CD4-positive, alpha-beta T cell treated with Interleukin-6 at 100 ng/mL for 8 hours (primary cell): ENCODE data around the gene RRAS2.
"Not testable (repeated sequence)": the region's sequence is repeated elsewhere in the genome, so short reads cannot be mapped to it uniquely, and the experiment has no call there.

Experiments
- DNase-seq: peaks from one replicate; pipeline ENCODE4 v3.0.0-alpha.2; 2020; ENCODE audit warnings: mixed read lengths, low spot score

Gene RRAS2

GRCh38 chr11:14358729-14359439 lies at the start of gene RRAS2:
RRAS2 (minus strand) TSS chr11:14359183; CDS start chr11:14358870, 313 bp downstream.
- DNase-seq, result peak; percentile 77

GRCh38 chr11:14408612-14409011 lies 49.6 kb upstream of the RRAS2 start:
- DNase-seq, result no peak

DNA sequence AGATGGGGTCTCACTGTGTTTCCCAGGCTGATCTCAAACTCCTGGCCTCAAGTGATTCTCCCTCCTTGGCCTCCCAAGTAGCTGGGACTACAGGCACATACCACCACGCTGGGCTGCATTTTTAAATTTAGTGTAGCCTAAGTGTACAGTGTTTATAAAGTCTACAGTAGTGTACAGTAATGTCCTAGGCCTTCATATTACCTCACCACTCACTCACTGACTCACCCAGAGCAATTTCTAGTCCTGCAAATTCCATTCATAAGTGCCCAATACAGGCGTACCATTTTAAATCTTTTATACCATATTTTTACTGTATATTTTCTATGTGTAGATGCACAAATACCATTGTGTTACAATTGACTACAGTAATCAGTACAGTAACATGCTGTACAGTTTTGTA lies 47.1 kb upstream of the RRAS2 start:
- DNase-seq, result not testable (repeated sequence)

GRCh38 chr11:14403528-14403927 lies 44.5 kb upstream of the RRAS2 start:
- DNase-seq, result not testable (repeated sequence)

- DNase-seq, result no peak
Measured at GRCh38 chr11:14399087-14399486, 40.1 kb upstream of the RRAS2 start.

GRCh38 chr11:14396273-14396672 lies 37.3 kb upstream of the RRAS2 start:
- DNase-seq, result no peak

- DNase-seq, result no peak
Measured at GRCh38 chr11:14393889-14394288, 34.9 kb upstream of the RRAS2 start.

GRCh38 chr11:14393129-14393528 lies 34.1 kb upstream of the RRAS2 start:
- no peak for DNase-seq

- no peak for DNase-seq
Measured at GRCh38 chr11:14390669-14391068, 31.7 kb upstream of the RRAS2 start.

DNA sequence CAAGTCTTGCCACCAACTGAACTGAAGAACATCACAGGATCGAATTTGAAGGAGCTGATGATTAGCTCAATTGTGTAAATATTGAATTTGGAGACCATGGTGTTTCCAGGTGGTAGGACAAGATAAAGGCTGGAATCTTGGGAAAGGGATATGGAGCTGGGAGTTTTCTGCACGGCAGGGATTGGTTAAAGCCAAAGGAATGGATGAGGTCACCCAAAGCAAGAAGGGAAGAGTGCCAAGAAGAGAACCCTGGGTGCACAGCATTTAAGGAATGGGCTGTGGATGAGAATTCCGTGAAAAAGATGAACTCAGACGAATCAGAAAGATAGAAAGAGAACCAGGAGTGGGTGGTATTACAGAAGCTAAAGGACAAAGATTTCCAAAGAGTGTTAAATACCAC lies 29.4 kb upstream of the RRAS2 start:
- no peak for DNase-seq

DNA sequence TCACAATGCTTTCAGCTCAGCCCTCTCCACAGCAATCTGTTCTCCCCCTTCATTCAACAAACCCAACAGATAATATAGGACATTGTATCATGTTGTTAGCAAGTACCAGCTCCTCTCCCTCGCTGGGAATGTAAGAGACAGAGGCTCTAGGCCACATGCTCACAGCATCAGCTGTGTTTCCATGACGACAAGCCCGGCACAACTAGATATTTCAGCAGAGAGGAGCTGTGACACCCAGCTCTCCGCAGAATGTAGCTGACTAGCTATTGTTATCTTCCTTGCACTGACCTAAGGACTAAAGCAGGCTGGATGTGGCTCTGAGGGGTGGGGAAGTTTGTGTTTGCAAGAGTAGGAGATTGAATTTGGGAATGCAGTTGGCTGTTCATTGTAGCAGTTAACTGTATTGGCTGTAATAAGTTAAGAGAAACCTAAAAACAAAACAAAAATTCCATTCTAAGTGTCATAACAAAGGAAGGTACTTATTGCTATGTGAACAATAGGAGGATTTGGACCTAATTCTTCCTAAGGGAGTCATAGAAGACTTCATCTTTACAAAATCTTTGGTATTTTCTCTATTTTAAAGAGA lies 28.0 kb upstream of the RRAS2 start:
- DNase-seq, result no peak

- DNase-seq, result no peak
Measured at GRCh38 chr11:14386081-14386480, 27.1 kb upstream of the RRAS2 start.

DNA sequence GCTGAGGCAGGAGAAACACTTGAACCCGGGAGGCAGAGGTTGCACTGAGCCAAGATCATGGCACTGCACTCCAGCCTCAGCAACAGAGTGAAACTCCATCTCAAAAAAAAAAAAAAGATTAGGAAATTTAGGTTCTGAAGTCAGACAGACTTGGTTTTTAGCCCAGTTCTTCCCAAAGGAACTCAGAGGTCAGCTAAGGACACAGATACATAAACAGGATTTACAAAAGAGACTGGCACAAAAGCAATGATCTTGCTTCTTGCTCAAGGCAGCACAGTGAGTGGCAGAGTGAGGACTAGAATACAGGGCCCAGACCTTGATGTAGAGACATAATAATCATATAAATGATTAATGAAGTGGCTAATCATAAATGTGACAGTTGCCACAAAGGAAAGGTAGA lies 25.4 kb upstream of the RRAS2 start:
- no peak for DNase-seq

DNA sequence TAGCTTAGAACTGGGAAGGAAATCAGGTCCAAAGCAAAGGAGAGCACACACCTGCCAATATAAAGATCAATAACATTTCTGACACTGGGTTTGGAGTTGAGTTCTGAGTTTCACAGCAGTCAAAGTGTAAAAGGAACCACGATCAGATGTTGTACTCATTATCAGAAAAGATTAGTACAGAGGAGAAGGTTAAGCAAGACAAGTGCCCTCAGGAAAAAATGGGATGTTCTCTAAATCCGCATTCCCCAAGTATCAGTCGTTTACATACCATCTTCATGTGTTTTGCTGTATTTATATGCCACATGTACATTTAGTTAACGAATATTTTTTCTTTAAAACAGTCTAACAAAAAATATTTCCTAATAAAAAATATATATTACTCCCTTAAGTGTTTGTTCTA lies 23.0 kb upstream of the RRAS2 start:
- no peak for DNase-seq

DNA sequence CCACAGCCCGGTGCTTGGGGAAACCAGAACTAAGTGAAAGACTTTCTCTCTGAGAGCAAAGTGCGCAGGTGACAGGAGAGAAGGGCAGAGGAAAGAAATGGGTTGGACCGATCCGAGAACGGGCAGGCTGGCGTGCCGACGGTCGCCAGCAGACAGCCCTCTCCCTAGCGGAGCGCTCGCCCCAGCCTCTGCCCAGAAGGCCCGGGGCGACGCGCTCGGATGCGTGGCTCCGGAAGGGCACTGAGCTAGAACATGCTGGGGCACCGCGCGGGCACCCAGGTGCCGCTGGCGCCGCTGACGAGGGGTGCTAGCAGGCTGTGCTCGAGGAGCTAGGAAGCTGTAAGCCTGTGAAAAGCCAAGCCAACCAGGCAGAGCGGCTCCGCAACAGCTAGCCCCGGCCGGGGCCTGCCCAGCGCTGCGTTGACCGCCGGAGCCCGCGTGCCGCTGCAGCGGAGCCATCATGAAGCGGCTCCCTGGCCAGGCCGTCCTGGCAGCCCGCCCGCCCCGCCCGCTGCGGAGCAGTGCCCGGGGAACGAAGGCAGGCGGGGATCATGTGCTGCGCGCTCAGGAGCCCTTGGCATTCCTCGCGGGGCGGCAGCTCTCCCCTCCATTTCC lies 22.1 kb upstream of the RRAS2 start:
- peak; percentile 22 for DNase-seq

DNA sequence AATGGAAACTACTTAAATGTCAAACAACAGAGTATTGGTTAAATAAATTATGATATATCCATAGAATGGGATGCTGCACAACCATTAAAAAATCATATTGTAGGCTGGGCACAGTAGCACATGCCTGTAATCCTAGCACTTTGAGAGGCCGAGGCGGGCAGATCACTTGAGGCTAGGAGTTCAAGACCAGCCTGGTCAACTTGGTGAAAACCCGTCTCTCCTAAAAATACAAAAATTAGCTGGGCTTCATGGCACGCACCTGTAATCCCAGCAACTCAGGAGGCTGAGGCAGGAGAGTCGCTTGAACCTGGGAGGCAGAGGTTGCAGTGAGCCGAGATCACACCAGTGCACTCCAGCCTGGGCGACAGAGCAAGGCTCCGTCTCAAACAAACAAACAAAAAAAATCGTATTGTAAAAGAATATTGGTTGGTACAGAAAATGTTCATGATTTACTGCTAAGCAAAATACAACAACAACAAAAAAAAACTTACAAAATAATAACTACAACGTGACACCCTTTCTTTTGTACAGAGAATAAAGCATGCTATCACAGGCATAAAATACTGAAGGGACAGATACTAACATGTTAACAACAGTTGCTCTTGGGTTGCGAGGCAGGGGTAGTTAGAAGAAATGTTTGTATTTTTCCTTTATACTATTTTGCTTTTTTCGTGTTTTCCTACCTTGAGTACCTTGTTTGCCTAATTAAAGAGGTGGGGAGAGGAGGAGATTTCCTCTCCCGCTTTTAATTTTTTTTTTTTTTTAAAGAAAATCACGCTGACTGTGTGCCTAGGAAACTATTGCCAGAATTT lies 21.3 kb upstream of the RRAS2 start:
- DNase-seq, result no peak

GRCh38 chr11:14378171-14378570 lies 19.2 kb upstream of the RRAS2 start:
- no peak for DNase-seq

DNA sequence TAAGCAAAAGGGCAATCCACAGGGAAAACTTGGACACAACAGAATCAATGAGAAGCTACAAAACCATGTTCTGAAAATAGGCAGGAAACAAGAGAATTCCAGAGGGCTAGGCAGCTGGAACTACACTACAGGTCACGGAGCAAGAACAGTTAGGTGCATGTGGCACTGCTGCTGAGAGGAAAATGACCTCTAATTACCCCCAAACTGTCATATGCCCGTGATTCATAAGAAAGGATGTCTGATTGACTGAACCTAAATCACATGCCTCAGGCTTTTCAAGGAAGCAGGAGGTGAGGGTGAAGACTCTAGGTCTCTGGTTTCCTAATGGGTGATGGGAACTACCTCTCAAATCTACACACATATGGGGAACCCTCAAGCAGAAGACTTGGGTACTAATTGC lies 17.9 kb upstream of the RRAS2 start:
- no peak for DNase-seq

DNA sequence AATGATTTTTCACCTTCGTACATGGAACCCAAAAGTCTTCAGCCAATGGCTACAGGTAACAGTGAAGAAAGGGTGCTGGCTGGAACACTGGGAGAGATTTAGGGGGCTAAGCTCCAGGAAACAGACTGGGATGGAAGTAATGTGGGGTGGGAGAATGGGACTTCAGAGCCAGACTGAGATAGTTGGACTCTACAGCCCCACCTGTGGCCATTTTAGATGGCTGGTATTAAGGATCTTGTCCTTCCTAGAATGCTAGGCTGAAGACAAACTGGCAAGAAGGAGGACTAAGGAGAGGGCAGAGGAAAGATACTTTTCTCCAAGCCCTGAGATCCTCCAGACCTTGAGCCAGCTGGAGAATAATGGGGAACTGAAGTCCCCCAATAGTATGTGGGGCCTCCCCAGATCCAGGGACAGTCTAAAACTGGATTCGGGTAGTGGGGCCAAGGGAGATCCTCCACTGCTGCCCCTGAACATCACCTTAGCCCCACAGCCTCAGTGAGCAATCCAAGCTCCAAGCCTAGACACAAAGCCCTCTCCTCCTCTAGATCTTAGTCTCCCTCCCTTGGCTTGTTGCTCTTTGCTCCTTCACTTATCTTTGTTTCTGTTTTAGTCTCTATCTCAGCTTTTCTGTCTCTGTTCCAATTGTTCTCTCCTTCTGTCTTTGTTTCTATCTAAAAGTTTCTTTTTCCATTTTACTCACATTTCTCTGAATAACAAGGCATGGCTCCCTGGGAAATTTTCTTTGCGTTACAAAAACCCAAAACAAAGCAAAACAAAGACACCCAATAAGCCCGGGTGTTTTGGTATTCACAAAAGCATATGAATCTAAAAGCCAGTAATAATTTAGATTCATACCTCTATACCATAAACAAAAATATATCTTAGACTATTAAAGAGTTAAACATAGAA lies 16.2 kb upstream of the RRAS2 start:
- no peak for DNase-seq

GRCh38 chr11:14373941-14374646 lies 15.1 kb upstream of the RRAS2 start:
- DNase-seq, result no peak

GRCh38 chr11:14372011-14372410 lies 13.0 kb upstream of the RRAS2 start:
- no peak for DNase-seq
